Liver (tissue), 9 donors: ENCODE measurements around the gene TSEN34. TPM values are rescaled to one million over a fixed set of nuclear protein-coding genes. Genes with fewer than 3 reads are reported as not detected.

Experiments
- DNase-seq: peaks from one replicate; pipeline ENCODE4 v3.0.0-alpha.2; 2017; ENCODE audit warnings: low spot score
- H3K27ac ChIP-seq, 2 donors: one replicate each; pipeline ENCODE4 v1.7.0; 2013; ENCODE audit warnings: inconsistent platforms in 2 of 2, low read length in 2 of 2, control low read depth in 1 of 2, low read depth in 1 of 2, mild to moderate bottlenecking in 1 of 2
- H3K27me3 ChIP-seq, 4 donors: one replicate each; pipeline versions ENCODE4 v1.6.1 to v1.7.0; 2013; ENCODE audit warnings: low read length in 3 of 4, inconsistent platforms in 1 of 4, mild to moderate bottlenecking in 1 of 4, moderate library complexity in 1 of 4; ENCODE audit not compliant: control insufficient read depth in 4 of 4, insufficient read depth in 4 of 4
- H3K36me3 ChIP-seq, 4 donors: one replicate each; pipeline versions ENCODE4 v1.6.1 to v1.7.0; 2013; ENCODE audit warnings: low read length in 3 of 4, mild to moderate bottlenecking in 3 of 4, low read depth in 1 of 4, moderate library complexity in 1 of 4; ENCODE audit not compliant: control insufficient read depth in 4 of 4, insufficient read depth in 3 of 4
- H3K4me1 ChIP-seq, 4 donors: one replicate each; pipeline versions ENCODE4 v1.6.1 to v1.7.0; 2013; ENCODE audit warnings: low read length in 3 of 4, mild to moderate bottlenecking in 3 of 4, moderate library complexity in 1 of 4; ENCODE audit not compliant: control insufficient read depth in 4 of 4, insufficient read depth in 4 of 4
- H3K4me3 ChIP-seq, 3 donors: one replicate each; pipeline versions ENCODE4 v1.6.1 to v1.7.0; 2013; ENCODE audit warnings: low read length in 3 of 3, control low read depth in 1 of 3, low read depth in 1 of 3, mild to moderate bottlenecking in 1 of 3
- H3K9ac ChIP-seq, 2 donors: one replicate each; pipeline ENCODE4 v1.7.0; 2013; ENCODE audit warnings: low read length in 2 of 2, mild to moderate bottlenecking in 2 of 2, moderate library complexity in 2 of 2, control low read depth in 1 of 2, low read depth in 1 of 2
- H3K9me3 ChIP-seq, 4 donors: one replicate each; pipeline versions ENCODE4 v1.6.1 to v1.7.0; 2013; ENCODE audit warnings: low read length in 3 of 4; ENCODE audit not compliant: control insufficient read depth in 4 of 4
- ATF3 ChIP-seq: IDR thresholded peaks from 2 replicates; pipeline ENCODE4 v1.6.1; 2016; ENCODE audit warnings: antibody characterized with exemption
- EGR1 ChIP-seq, 2 donors: IDR thresholded peaks; 2 replicates each; pipeline ENCODE4 v1.6.1; 2016 to 2018; ENCODE audit warnings: antibody characterized with exemption in 2 of 2, low read depth in 2 of 2
- FOXA1 ChIP-seq: IDR thresholded peaks from 2 replicates; pipeline ENCODE4 v1.6.1; 2016; ENCODE audit warnings: antibody characterized with exemption
- FOXA2 ChIP-seq: IDR thresholded peaks from 2 replicates; pipeline ENCODE4 v1.6.1; 2016; ENCODE audit warnings: antibody characterized with exemption
- GABPA ChIP-seq, 2 donors: IDR thresholded peaks in 1 of 2; conservative IDR thresholded peaks in 1 of 2; 2 replicates each; pipeline ENCODE4 v1.6.1; 2016; ENCODE audit warnings: antibody characterized with exemption in 2 of 2, mild to moderate bottlenecking in 1 of 2, moderate library complexity in 1 of 2
- HNF4A ChIP-seq, 2 donors: conservative IDR thresholded peaks; 2 replicates each; pipeline ENCODE4 v1.6.1; 2016; ENCODE audit warnings: antibody characterized with exemption in 2 of 2, mild to moderate bottlenecking in 2 of 2
- HNF4G ChIP-seq: IDR thresholded peaks from 2 replicates; pipeline ENCODE4 v1.6.1; 2016; ENCODE audit warnings: antibody characterized with exemption
- JUND ChIP-seq, 2 donors: IDR thresholded peaks; 2 replicates each; pipeline ENCODE4 v1.6.1; 2016; ENCODE audit warnings: antibody characterized with exemption in 2 of 2
- NR2F2 ChIP-seq: IDR thresholded peaks from 2 replicates; pipeline ENCODE4 v1.6.1; 2016; ENCODE audit warnings: antibody characterized with exemption
- RAD21 ChIP-seq, 2 donors: IDR thresholded peaks; 2 replicates each; pipeline ENCODE4 v1.6.1; 2016; ENCODE audit warnings: antibody characterized with exemption in 2 of 2, mild to moderate bottlenecking in 2 of 2
- REST ChIP-seq: IDR thresholded peaks from 2 replicates; pipeline ENCODE4 v1.6.1; 2016; ENCODE audit warnings: antibody characterized with exemption, mild to moderate bottlenecking
- RXRA ChIP-seq, 2 donors: IDR thresholded peaks; 2 replicates each; pipeline ENCODE4 v1.6.1; 2017 to 2018; ENCODE audit warnings: antibody characterized with exemption in 2 of 2, mild to moderate bottlenecking in 1 of 2
- SP1 ChIP-seq: IDR thresholded peaks from 2 replicates; pipeline ENCODE4 v1.6.1; 2018; ENCODE audit warnings: antibody characterized with exemption, mild to moderate bottlenecking
- TAF1 ChIP-seq: conservative IDR thresholded peaks from 2 replicates; pipeline ENCODE4 v1.6.1; 2016; ENCODE audit warnings: antibody characterized with exemption, mild to moderate bottlenecking
- YY1 ChIP-seq: IDR thresholded peaks from 2 replicates; pipeline ENCODE4 v1.6.1; 2016; ENCODE audit warnings: antibody characterized with exemption, mild to moderate bottlenecking
- ZBTB33 ChIP-seq: IDR thresholded peaks from 2 replicates; pipeline ENCODE4 v1.6.1; 2016; ENCODE audit warnings: antibody characterized with exemption
- WGBS: extraction: QIAGEN DNeasy Blood & Tissue Kit; methylation state at CpG from one replicate; pipeline ENCODE4 v1.1.7; 2013; 5-methylcytosine and 5-hydroxymethylcytosine counted together
- polyA plus RNA-seq, 2 donors: library from polyadenylated mRNA; stranded (reverse) in 1 of 2; unstranded in 1 of 2; fragments of 200-250 nt in 1 of 2; fragments of >200 nt in 1 of 2; fragmentation: Nextera tagmentation in 1 of 2; extraction: Ambion mirVana in 1 of 2; gene quantifications; one replicate each; pipeline versions ENCODE4 v1.2.1 to v1.2.3, GENCODE V29; 2013 to 2015
- total RNA-seq, 2 donors: library from RNA; depleted of rRNA; stranded (reverse); fragments of >200 nt; gene quantifications; one replicate each; pipeline ENCODE4 v1.2.3, GENCODE V29; 2014
- TF ChIP-seq, protein P1 (sequence below): fragments of 150-350 bp; IDR thresholded peaks from 2 replicates; pipeline ENCODE4 v1.5.1; 2017; ENCODE audit warnings: improper control_type of control experiment, low read depth, low read length; ENCODE audit not compliant: missing input control
- TF ChIP-seq, protein P2 (sequence below): IDR thresholded peaks from 2 replicates; pipeline ENCODE4 v1.6.1; 2016; ENCODE audit warnings: antibody characterized with exemption
- donor health status: healthy.
- donor health status: healthy.
- donor health status: healthy.
- donor health status: healthy.
- donor health status: healthy.

Gene TSEN34
- total and polyA plus RNA-seq, 4 donors, result 15.5 to 37.9 (median 24.6) TPM

- 91% methylated on average over 7 of the region's 7 CpGs for WGBS
- Histone ChIP-seq H3K4me3 (no peak overlapping the region), H3K9me3 (no peaks in the 10 kb centered on the region), H3K27me3 (no peaks in the 10 kb centered on the region), H3K27ac (no peak overlapping the region), H3K9ac (no peak overlapping the region), H3K36me3 (peaks cover 11 to 53% (median 41%) of the 10 kb centered on the region in 4 donors), H3K4me1 (peaks cover 2 to 24% (median 21%) of the 10 kb centered on the region in 4 donors)
- TF ChIP-seq, protein P1, sequence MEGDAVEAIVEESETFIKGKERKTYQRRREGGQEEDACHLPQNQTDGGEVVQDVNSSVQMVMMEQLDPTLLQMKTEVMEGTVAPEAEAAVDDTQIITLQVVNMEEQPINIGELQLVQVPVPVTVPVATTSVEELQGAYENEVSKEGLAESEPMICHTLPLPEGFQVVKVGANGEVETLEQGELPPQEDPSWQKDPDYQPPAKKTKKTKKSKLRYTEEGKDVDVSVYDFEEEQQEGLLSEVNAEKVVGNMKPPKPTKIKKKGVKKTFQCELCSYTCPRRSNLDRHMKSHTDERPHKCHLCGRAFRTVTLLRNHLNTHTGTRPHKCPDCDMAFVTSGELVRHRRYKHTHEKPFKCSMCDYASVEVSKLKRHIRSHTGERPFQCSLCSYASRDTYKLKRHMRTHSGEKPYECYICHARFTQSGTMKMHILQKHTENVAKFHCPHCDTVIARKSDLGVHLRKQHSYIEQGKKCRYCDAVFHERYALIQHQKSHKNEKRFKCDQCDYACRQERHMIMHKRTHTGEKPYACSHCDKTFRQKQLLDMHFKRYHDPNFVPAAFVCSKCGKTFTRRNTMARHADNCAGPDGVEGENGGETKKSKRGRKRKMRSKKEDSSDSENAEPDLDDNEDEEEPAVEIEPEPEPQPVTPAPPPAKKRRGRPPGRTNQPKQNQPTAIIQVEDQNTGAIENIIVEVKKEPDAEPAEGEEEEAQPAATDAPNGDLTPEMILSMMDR, result no peak
- no peak for DNase-seq
These were observed 48.8 kb upstream of the TSEN34 start for GRCh38 chr19:54142166-54142780.

DNA sequence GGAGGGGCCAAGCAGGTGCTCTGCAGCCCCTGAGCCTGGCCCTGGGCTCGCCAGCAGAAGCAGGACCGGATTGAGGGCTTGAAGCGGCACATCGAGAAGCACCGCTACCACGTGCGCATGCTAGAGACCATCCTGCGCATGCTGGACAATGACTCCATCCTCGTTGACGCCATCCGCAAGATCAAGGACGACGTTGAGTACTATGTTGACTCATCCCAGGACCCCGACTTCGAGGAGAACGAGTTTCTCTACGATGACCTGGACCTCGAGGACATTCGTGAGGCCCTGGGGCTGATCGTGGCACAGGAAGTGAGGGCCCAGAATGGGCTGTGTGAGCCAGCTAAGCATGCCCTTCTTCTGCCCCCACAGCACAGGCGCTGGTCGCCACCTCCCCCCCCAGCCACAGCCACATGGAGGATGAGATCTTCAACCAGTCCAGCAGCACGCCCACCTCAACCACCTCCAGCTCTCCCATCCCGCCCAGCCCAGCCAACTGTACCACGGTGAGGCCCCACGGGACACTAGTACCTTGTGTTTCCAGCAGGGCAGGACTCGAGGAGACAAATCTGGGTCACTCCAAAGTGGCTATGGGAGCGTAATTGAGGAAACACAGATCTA lies 45.5 kb upstream of the TSEN34 start:
- no peak for TF ChIP-seq HNF4G
- no peak for TF ChIP-seq ATF3
- no peak for TF ChIP-seq JUND (IDR thresholded peaks at IDR 0.05)
- TF ChIP-seq TAF1, result no peak
- no peak for TF ChIP-seq FOXA1
- no peak for TF ChIP-seq EGR1 (IDR thresholded peaks at IDR 0.05; ENCODE audit: low read depth in 2 of 2)
- TF ChIP-seq, protein P2, sequence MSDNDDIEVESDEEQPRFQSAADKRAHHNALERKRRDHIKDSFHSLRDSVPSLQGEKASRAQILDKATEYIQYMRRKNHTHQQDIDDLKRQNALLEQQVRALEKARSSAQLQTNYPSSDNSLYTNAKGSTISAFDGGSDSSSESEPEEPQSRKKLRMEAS, result no peak
- no peak for TF ChIP-seq GABPA (IDR thresholded peaks at IDR 0.05 in 1 of 2, conservative IDR thresholded peaks at IDR 0.05 in 1 of 2)
- no peak for TF ChIP-seq REST
- TF ChIP-seq RAD21 (IDR thresholded peaks at IDR 0.05), result no peak
- no peak for TF ChIP-seq SP1
- TF ChIP-seq YY1, result no peak
- TF ChIP-seq, protein P1, result no peak
- no peak for TF ChIP-seq ZBTB33
- TF ChIP-seq RXRA (IDR thresholded peaks at IDR 0.05), result no peak
- TF ChIP-seq NR2F2, result no peak
- TF ChIP-seq FOXA2, result no peak
- TF ChIP-seq HNF4A (conservative IDR thresholded peaks at IDR 0.05), result no peak
- H3K4me3 ChIP-seq, result no peak overlapping the region
- no peak for DNase-seq
- no peak overlapping the region for H3K27ac ChIP-seq
- H3K9me3 ChIP-seq, result no peaks in the 10 kb centered on the region
- H3K27me3 ChIP-seq, result no peaks in the 10 kb centered on the region
- H3K4me1 ChIP-seq, result peaks cover 0 to 4% (median 3%) of the 10 kb centered on the region in 4 donors
- H3K36me3 ChIP-seq, result peaks cover 14 to 84% (median 58%) of the 10 kb centered on the region in 4 donors
- WGBS, result 94% methylated on average over 28 of the region's 28 CpGs
- H3K9ac ChIP-seq, result no peak overlapping the region
